Suprapubic skin (tissue), 4 donors: Measurements from ENCODE around the gene ATRN. TPM values are rescaled to one million over a fixed set of nuclear protein-coding genes. Genes with fewer than 3 reads are reported as not detected.

ENCODE experiments used
- DNase-seq, 2 donors: peaks; one replicate each; pipeline ENCODE4 v3.0.0-alpha.2; 2019; ENCODE audit warnings: low spot score in 2 of 2
- H3K27ac ChIP-seq: fragments of 200-600 bp; sonication (generic); one replicate; pipeline ENCODE4 v1.5.1; 2019
- H3K27me3 ChIP-seq: fragments of 200-600 bp; sonication (generic); one replicate; pipeline ENCODE4 v1.5.1; 2019
- H3K36me3 ChIP-seq: fragments of 200-600 bp; sonication (generic); one replicate; pipeline ENCODE4 v1.5.1; 2019
- H3K4me1 ChIP-seq: fragments of 200-600 bp; sonication (generic); one replicate; pipeline ENCODE4 v1.5.1; 2019
- H3K4me3 ChIP-seq: fragments of 200-600 bp; sonication (generic); one replicate; pipeline ENCODE4 v1.5.1; 2019; ENCODE audit warnings: mild to moderate bottlenecking
- H3K9me3 ChIP-seq: fragments of 200-600 bp; sonication (generic); one replicate; pipeline ENCODE4 v1.5.1; 2019
- EP300 ChIP-seq: sonication (generic); formaldehyde crosslinking; IDR thresholded peaks from one replicate; pipeline ENCODE4 v1.6.1; 2017; ENCODE audit warnings: antibody characterized with exemption
- POLR2A ChIP-seq, 2 donors: fragments of 450-650 bp; IDR thresholded peaks; one replicate each; pipeline ENCODE4 v1.6.1; 2017; ENCODE audit warnings: antibody characterized with exemption in 2 of 2, mild to moderate bottlenecking in 2 of 2, moderate library complexity in 2 of 2
- POLR2AphosphoS5 ChIP-seq, 3 donors: sonication (generic); formaldehyde crosslinking; IDR thresholded peaks; one replicate each; pipeline ENCODE4 v1.6.1; 2017; ENCODE audit warnings: antibody characterized with exemption in 3 of 3
- WGBS: methylation state at CpG from one replicate; pipeline ENCODE4 v1.1.5; 2018; 5-methylcytosine and 5-hydroxymethylcytosine counted together
- total RNA-seq, 4 donors: library from RNA; depleted of rRNA; stranded (reverse); fragments of >200 nt; gene quantifications; one replicate each; pipeline ENCODE4 v1.1.0, GENCODE V29; 2016
- TF ChIP-seq, protein P1 (sequence below), 2 donors: fragments of 200-600 bp in 1 of 2; fragments of 450-650 bp in 1 of 2; sonication (generic) in 1 of 2; IDR thresholded peaks; one replicate each; pipeline ENCODE4 v1.5.1; 2016 to 2019; ENCODE audit warnings: antibody characterized with exemption in 2 of 2, mild to moderate bottlenecking in 1 of 2, moderate library complexity in 1 of 2

Gene ATRN
- total RNA-seq, 4 donors from 2014 or later: 23.3 to 39.1 (median 28.3) TPM

- Histone ChIP-seq H3K36me3 (no peaks in the 10 kb centered on the region), H3K9me3 (no peaks in the 10 kb centered on the region), H3K27ac (peak overlapping the region; percentile 76), H3K27me3 (no peaks in the 10 kb centered on the region), H3K4me1 (peaks cover 13% of the 10 kb centered on the region), H3K4me3 (no peak overlapping the region)
- no peak for TF ChIP-seq POLR2A (IDR thresholded peaks at IDR 0.05)
- TF ChIP-seq POLR2AphosphoS5 (IDR thresholded peaks at IDR 0.05): no peak
- TF ChIP-seq, protein P1, sequence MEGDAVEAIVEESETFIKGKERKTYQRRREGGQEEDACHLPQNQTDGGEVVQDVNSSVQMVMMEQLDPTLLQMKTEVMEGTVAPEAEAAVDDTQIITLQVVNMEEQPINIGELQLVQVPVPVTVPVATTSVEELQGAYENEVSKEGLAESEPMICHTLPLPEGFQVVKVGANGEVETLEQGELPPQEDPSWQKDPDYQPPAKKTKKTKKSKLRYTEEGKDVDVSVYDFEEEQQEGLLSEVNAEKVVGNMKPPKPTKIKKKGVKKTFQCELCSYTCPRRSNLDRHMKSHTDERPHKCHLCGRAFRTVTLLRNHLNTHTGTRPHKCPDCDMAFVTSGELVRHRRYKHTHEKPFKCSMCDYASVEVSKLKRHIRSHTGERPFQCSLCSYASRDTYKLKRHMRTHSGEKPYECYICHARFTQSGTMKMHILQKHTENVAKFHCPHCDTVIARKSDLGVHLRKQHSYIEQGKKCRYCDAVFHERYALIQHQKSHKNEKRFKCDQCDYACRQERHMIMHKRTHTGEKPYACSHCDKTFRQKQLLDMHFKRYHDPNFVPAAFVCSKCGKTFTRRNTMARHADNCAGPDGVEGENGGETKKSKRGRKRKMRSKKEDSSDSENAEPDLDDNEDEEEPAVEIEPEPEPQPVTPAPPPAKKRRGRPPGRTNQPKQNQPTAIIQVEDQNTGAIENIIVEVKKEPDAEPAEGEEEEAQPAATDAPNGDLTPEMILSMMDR (IDR thresholded peaks at IDR 0.05): no peak
- WGBS: 61% methylated on average over 2 of the region's 2 CpGs
- no peak for DNase-seq
Measured at GRCh38 chr20:3687655-3688054, 216.8 kb downstream of the ATRN start.

DNA sequence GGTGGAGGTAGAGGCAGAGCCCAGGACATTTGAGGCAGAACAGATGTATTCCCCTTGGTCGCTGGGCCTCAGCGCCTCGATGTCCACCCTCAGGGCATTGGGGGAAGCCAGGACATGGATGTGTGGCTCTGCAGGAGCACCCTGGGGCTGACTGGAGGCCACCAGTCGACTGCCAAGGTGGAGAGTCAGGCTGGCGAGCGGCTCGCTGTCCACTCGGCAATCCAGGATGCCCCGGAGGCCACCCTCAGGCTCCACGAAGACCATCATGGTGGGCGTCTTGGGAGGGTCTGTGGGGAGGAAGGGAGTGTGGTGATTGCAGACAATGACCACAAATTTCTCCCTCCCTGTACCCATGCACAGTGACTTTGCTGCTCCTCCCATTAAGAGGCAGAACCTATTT lies 219.2 kb downstream of the ATRN start:
- Histone ChIP-seq H3K4me1 (peaks cover 13% of the 10 kb centered on the region), H3K27ac (no peak overlapping the region), H3K36me3 (no peaks in the 10 kb centered on the region), H3K4me3 (no peak overlapping the region), H3K9me3 (no peaks in the 10 kb centered on the region), H3K27me3 (no peaks in the 10 kb centered on the region)
- DNase-seq: no peak
- 84% methylated on average over 4 of the region's 11 CpGs for WGBS
- TF ChIP-seq, protein P1 (IDR thresholded peaks at IDR 0.05): no peak
- no peak for TF ChIP-seq EP300
- no peak for TF ChIP-seq POLR2AphosphoS5 (IDR thresholded peaks at IDR 0.05)
- TF ChIP-seq POLR2A (IDR thresholded peaks at IDR 0.05): no peak

GRCh38 chr20:3690413-3690812 lies 219.6 kb downstream of the ATRN start:
- DNase-seq: no peak
- Histone ChIP-seq H3K36me3 (no peaks in the 10 kb centered on the region), H3K4me3 (no peak overlapping the region), H3K9me3 (no peaks in the 10 kb centered on the region), H3K4me1 (peaks cover 13% of the 10 kb centered on the region), H3K27ac (no peak overlapping the region), H3K27me3 (no peaks in the 10 kb centered on the region)
- WGBS: 98% methylated on average over 3 of the region's 3 CpGs
- TF ChIP-seq, protein P1 (IDR thresholded peaks at IDR 0.05): no peak

DNA sequence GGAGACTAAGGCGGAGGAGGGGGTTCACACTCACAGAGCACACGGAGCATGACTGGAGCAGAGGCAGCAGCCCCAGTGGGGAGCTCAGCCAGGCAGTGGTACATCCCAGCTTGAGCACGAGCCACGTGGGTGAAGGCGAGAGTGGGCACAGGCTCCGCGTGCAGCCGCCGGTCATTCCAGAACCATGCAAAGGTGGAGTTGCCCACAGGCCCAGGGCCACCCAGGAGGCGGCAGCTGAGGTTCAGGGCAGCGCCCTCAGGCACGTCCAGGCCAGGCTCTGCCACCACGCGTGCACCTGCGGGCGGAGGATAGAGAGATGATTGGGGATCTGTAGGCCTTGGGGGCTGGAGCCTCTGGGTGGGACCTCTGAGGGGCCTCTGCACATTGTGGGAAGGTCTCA lies 220.5 kb downstream of the ATRN start:
- TF ChIP-seq POLR2AphosphoS5 (IDR thresholded peaks at IDR 0.05): no peak
- TF ChIP-seq, protein P1 (IDR thresholded peaks at IDR 0.05): no peak
- no peak for TF ChIP-seq POLR2A (IDR thresholded peaks at IDR 0.05)
- TF ChIP-seq EP300: no peak
- no peaks in the 10 kb centered on the region for H3K36me3 ChIP-seq
- H3K4me1 ChIP-seq: peaks cover 12% of the 10 kb centered on the region
- WGBS: 91% methylated on average over 15 of the region's 16 CpGs
- H3K27ac ChIP-seq: no peak overlapping the region
- no peaks in the 10 kb centered on the region for H3K9me3 ChIP-seq
- DNase-seq: no peak
- H3K27me3 ChIP-seq: no peaks in the 10 kb centered on the region
- H3K4me3 ChIP-seq: no peak overlapping the region

- Histone ChIP-seq H3K36me3 (no peaks in the 10 kb centered on the region), H3K27me3 (no peaks in the 10 kb centered on the region), H3K4me3 (no peak overlapping the region), H3K27ac (no peak overlapping the region), H3K4me1 (peaks cover 6% of the 10 kb centered on the region), H3K9me3 (no peaks in the 10 kb centered on the region)
- no peak for DNase-seq
- WGBS: 73% methylated on average over 2 of the region's 9 CpGs
- no peak for TF ChIP-seq POLR2A (IDR thresholded peaks at IDR 0.05)
- no peak for TF ChIP-seq POLR2AphosphoS5 (IDR thresholded peaks at IDR 0.05)
- TF ChIP-seq EP300: no peak
- TF ChIP-seq, protein P1 (IDR thresholded peaks at IDR 0.05): no peak
Measured at GRCh38 chr20:3691897-3692296, 221.1 kb downstream of the ATRN start.
